ENCODE results near the gene CTNND2.
A peak's percentile ranks its signal among the peaks of the same experiment; 100 is the strongest.

Gene CTNND2

GRCh38 chr5:11104210-11104609, 800.0 kb downstream of the CTNND2 start:
- Histone ChIP-seq H3K4me3 (ENCODE audit: low read depth, low read length) (no peak overlapping the region), H3K36me3 (no peaks in the 10 kb centered on the region), H3K4me1 (no peaks in the 10 kb centered on the region), H3K27me3 (no peaks in the 10 kb centered on the region), H3K9me3 (no peaks in the 10 kb centered on the region)
- TF ChIP-seq CTCF (IDR thresholded peaks at IDR 0.05; ENCODE audit: low read depth, low read length) = no peak
- no peak for DNase-seq

- Histone ChIP-seq H3K27me3 (no peaks in the 10 kb centered on the region), H3K9me3 (no peaks in the 10 kb centered on the region), H3K36me3 (no peaks in the 10 kb centered on the region), H3K4me1 (no peaks in the 10 kb centered on the region), H3K4me3 (ENCODE audit: low read depth, low read length) (no peak overlapping the region)
- DNase-seq = no peak
- TF ChIP-seq CTCF (IDR thresholded peaks at IDR 0.05; ENCODE audit: low read depth, low read length) = no peak
Measured at GRCh38 chr5:11084111-11084510, 820.1 kb downstream of the CTNND2 start.

DNA sequence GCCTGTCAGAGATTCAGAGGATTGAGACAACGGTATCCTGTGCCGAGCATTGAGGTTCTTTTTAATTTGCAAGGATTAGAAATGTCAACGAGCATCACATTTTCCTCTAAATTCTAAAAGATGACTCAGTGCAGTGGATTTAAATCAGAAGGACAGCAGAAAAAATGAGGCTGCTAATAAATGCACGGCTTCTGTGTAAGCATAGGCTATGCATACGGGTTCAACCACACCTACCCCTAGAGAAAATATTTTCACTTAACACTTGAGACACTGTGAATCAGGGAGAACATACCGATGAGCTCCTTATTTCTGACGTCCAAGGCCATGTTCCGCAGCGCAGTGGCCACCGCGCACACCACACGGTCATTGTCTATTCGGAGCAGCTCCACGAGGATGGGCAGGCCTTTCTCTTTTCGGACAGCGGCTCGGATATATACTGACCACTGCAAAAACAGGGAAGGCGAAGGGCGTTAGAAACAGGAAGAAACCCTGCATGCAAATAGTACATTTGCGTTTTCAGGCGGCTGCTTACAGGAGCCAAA, 821.8 kb downstream of the CTNND2 start:
- H3K27me3 ChIP-seq = no peaks in the 10 kb centered on the region
- TF ChIP-seq CTCF (IDR thresholded peaks at IDR 0.05; ENCODE audit: low read depth, low read length) = no peak
- DNase-seq = no peak
- no peaks in the 10 kb centered on the region for H3K4me1 ChIP-seq
- no peaks in the 10 kb centered on the region for H3K9me3 ChIP-seq
- H3K4me3 ChIP-seq (ENCODE audit: low read depth, low read length) = no peak overlapping the region
- H3K36me3 ChIP-seq = no peaks in the 10 kb centered on the region

GRCh38 chr5:11076945-11077613, 827.2 kb downstream of the CTNND2 start:
- no peaks in the 10 kb centered on the region for H3K4me1 ChIP-seq
- TF ChIP-seq CTCF (IDR thresholded peaks at IDR 0.05; ENCODE audit: low read depth, low read length) = no peak
- no peaks in the 10 kb centered on the region for H3K9me3 ChIP-seq
- no peaks in the 10 kb centered on the region for H3K36me3 ChIP-seq
- no peak overlapping the region for H3K4me3 ChIP-seq (ENCODE audit: low read depth, low read length)
- peaks cover 5% of the 10 kb centered on the region; the same call in 1 of the 2 replicates for H3K27me3 ChIP-seq
- no peak for DNase-seq

GRCh38 chr5:11075035-11075805, 829.0 kb downstream of the CTNND2 start:
- peaks cover 5% of the 10 kb centered on the region; the same call in 1 of the 2 replicates for H3K27me3 ChIP-seq
- no peak overlapping the region for H3K4me3 ChIP-seq (ENCODE audit: low read depth, low read length)
- no peaks in the 10 kb centered on the region for H3K9me3 ChIP-seq
- TF ChIP-seq CTCF (IDR thresholded peaks at IDR 0.05; ENCODE audit: low read depth, low read length) = peak; percentile 43
- no peaks in the 10 kb centered on the region for H3K4me1 ChIP-seq
- H3K36me3 ChIP-seq = no peaks in the 10 kb centered on the region
- no peak for DNase-seq

DNA sequence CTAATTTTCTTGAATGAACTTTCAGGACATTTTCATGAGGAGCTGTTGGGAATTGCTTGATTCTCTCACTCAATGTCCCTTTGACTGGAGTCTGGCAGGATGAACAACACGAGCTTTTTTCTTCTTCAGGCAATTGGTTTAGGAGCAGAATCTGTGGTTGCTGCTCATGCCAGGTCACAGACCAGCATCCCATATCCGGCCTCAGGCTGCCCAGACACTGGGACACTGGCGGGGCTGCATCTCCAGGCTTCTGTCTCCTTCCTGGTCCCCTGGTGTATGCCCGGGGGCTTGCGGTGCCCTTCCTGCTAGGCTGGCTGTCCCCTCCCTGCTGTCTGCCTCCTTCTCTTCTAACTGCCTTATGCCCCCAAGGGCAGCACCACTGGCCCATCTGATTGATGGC, 831.7 kb downstream of the CTNND2 start:
- H3K4me3 ChIP-seq (ENCODE audit: low read depth, low read length) = no peak overlapping the region
- no peak for TF ChIP-seq CTCF (IDR thresholded peaks at IDR 0.05; ENCODE audit: low read depth, low read length)
- no peaks in the 10 kb centered on the region for H3K9me3 ChIP-seq
- no peaks in the 10 kb centered on the region for H3K4me1 ChIP-seq
- peaks cover 5% of the 10 kb centered on the region; the same call in 1 of the 2 replicates for H3K27me3 ChIP-seq
- no peaks in the 10 kb centered on the region for H3K36me3 ChIP-seq
- no peak for DNase-seq
